ENCODE data around the gene KCNQ1.
"Not testable (repeated sequence)": the region's sequence is repeated elsewhere in the genome, so short reads cannot be mapped to it uniquely, and the experiment has no call there.

DNA sequence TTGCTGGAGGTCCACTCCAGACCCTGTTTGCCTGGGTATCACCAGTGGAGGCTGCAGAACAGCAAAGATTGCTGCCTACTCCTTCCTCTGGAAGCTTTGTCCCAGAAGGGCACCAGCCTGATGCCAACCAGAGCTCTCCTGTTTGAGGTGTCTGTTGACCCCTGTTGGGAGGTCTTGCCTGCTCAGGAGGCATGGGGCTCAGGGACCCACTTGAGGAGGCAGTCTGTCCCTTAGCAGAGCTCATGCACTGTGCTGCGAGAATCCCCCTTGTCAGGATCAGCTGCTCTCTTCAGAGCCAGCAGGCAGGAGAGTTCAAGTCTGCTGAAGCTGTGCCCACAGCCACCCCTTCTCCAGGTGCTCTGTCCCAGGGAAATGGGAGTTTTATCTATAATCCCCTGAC lies 53.1 kb downstream of the KCNQ1 start:
- TF ChIP-seq, protein P1, sequence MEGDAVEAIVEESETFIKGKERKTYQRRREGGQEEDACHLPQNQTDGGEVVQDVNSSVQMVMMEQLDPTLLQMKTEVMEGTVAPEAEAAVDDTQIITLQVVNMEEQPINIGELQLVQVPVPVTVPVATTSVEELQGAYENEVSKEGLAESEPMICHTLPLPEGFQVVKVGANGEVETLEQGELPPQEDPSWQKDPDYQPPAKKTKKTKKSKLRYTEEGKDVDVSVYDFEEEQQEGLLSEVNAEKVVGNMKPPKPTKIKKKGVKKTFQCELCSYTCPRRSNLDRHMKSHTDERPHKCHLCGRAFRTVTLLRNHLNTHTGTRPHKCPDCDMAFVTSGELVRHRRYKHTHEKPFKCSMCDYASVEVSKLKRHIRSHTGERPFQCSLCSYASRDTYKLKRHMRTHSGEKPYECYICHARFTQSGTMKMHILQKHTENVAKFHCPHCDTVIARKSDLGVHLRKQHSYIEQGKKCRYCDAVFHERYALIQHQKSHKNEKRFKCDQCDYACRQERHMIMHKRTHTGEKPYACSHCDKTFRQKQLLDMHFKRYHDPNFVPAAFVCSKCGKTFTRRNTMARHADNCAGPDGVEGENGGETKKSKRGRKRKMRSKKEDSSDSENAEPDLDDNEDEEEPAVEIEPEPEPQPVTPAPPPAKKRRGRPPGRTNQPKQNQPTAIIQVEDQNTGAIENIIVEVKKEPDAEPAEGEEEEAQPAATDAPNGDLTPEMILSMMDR (IDR thresholded peaks at IDR 0.05; ENCODE audit: borderline replicate concordance, extremely low read depth, low read length, poor library complexity, severe bottlenecking), result not testable (repeated sequence)
- TF ChIP-seq EZH2 (IDR thresholded peaks at IDR 0.05; ENCODE audit: borderline replicate concordance, low read depth, low read length, severe bottlenecking), result not testable (repeated sequence)
